Measurements from ENCODE around the gene C9orf85.
"Not testable (repeated sequence)": the region's sequence is repeated elsewhere in the genome, so short reads cannot be mapped to it uniquely, and the experiment has no call there.

DNA sequence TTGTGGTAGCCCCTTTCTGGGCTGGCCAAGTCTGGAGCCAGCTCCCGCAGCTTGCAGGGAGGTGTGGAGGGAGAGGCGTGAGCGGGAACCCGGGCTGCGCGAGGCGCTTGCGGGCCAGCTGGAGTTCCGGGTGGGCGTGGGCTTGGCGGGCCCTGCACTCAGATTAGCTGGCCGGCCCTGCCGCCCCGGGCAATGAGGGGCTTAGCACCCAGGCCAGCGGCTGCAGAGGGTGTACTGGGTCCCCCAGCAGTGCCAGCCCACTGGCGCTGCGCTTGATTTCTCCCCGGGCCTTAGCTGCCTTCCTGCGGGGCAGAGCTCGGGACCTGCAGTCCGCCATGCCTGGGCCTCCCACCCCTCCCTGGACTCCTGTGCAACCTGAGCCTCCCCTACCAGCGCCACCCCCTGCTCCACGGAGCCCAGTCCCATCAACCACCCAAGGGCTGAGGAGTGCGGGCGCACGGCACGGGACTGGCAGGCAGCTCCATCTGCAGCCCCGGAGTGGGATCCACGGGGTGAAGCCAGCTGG, 52.1 kb downstream of the C9orf85 start:
- TF ChIP-seq, protein P1, sequence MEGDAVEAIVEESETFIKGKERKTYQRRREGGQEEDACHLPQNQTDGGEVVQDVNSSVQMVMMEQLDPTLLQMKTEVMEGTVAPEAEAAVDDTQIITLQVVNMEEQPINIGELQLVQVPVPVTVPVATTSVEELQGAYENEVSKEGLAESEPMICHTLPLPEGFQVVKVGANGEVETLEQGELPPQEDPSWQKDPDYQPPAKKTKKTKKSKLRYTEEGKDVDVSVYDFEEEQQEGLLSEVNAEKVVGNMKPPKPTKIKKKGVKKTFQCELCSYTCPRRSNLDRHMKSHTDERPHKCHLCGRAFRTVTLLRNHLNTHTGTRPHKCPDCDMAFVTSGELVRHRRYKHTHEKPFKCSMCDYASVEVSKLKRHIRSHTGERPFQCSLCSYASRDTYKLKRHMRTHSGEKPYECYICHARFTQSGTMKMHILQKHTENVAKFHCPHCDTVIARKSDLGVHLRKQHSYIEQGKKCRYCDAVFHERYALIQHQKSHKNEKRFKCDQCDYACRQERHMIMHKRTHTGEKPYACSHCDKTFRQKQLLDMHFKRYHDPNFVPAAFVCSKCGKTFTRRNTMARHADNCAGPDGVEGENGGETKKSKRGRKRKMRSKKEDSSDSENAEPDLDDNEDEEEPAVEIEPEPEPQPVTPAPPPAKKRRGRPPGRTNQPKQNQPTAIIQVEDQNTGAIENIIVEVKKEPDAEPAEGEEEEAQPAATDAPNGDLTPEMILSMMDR (IDR thresholded peaks at IDR 0.05; ENCODE audit: insufficient read depth, low read length): not testable (repeated sequence)
- TF ChIP-seq, protein P2, sequence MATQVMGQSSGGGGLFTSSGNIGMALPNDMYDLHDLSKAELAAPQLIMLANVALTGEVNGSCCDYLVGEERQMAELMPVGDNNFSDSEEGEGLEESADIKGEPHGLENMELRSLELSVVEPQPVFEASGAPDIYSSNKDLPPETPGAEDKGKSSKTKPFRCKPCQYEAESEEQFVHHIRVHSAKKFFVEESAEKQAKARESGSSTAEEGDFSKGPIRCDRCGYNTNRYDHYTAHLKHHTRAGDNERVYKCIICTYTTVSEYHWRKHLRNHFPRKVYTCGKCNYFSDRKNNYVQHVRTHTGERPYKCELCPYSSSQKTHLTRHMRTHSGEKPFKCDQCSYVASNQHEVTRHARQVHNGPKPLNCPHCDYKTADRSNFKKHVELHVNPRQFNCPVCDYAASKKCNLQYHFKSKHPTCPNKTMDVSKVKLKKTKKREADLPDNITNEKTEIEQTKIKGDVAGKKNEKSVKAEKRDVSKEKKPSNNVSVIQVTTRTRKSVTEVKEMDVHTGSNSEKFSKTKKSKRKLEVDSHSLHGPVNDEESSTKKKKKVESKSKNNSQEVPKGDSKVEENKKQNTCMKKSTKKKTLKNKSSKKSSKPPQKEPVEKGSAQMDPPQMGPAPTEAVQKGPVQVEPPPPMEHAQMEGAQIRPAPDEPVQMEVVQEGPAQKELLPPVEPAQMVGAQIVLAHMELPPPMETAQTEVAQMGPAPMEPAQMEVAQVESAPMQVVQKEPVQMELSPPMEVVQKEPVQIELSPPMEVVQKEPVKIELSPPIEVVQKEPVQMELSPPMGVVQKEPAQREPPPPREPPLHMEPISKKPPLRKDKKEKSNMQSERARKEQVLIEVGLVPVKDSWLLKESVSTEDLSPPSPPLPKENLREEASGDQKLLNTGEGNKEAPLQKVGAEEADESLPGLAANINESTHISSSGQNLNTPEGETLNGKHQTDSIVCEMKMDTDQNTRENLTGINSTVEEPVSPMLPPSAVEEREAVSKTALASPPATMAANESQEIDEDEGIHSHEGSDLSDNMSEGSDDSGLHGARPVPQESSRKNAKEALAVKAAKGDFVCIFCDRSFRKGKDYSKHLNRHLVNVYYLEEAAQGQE (IDR thresholded peaks at IDR 0.05; ENCODE audit: insufficient replicate concordance, low read depth): not testable (repeated sequence)
- TF ChIP-seq POLR2AphosphoS5 (IDR thresholded peaks at IDR 0.05; ENCODE audit: low read depth): not testable (repeated sequence)

Data from HL-60 (cell line).